BE2C (cell line): ENCODE results near the gene SLC19A2.

ENCODE experiments used
- DNase-seq: peaks from one replicate; pipeline ENCODE4 v3.0.0-alpha.2; 2020
- H3K27me3 ChIP-seq: fragments of 250-450 bp; sonication (Bioruptor Pico); 2 replicates; pipeline ENCODE4 v1.5.1; 2020; ENCODE audit warnings: mild to moderate bottlenecking
- H3K36me3 ChIP-seq: fragments of 250-450 bp; sonication (Bioruptor Pico); 2 replicates; pipeline ENCODE4 v1.5.1; 2020; ENCODE audit warnings: mild to moderate bottlenecking
- H3K4me1 ChIP-seq: fragments of 250-450 bp; sonication (Bioruptor Pico); 2 replicates; pipeline ENCODE4 v1.5.1; 2020
- H3K4me3 ChIP-seq: 2 replicates; pipeline ENCODE4 v1.5.1; 2011; ENCODE audit warnings: low read depth, low read length
- H3K9me3 ChIP-seq: fragments of 250-450 bp; sonication (Bioruptor Pico); 2 replicates; pipeline ENCODE4 v1.5.1; 2020
- TF ChIP-seq, protein P1 (sequence below): IDR thresholded peaks from 2 replicates; pipeline ENCODE4 v1.5.1; 2012; ENCODE audit warnings: mild to moderate bottlenecking, low read depth, low read length

SLC19A2 gene

DNA sequence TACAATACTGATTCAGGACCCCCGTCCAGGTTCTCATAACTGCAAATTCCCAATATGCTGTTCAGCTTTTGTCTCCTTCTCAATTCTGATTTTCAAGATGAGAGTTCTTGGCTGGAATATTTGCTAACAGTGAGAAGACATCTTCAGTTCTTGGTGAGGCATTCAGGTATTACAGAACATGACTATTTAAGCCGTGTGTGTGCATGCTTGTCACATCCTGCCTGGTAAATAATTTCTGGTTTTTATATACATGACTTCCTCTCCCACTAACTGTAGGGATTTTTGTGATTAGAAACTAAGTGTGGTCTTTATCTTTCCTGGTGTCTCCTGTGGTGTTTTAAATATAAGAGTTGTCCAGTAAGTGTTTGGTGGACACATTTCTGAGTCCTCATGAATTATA lies 10.2 kb upstream of the SLC19A2 start:
- H3K4me3 ChIP-seq: no peak overlapping the region
- no peaks in the 10 kb centered on the region for H3K4me1 ChIP-seq
- H3K27me3 ChIP-seq: no peaks in the 10 kb centered on the region
- DNase-seq: no peak
- H3K36me3 ChIP-seq: no peaks in the 10 kb centered on the region
- TF ChIP-seq, protein P1, sequence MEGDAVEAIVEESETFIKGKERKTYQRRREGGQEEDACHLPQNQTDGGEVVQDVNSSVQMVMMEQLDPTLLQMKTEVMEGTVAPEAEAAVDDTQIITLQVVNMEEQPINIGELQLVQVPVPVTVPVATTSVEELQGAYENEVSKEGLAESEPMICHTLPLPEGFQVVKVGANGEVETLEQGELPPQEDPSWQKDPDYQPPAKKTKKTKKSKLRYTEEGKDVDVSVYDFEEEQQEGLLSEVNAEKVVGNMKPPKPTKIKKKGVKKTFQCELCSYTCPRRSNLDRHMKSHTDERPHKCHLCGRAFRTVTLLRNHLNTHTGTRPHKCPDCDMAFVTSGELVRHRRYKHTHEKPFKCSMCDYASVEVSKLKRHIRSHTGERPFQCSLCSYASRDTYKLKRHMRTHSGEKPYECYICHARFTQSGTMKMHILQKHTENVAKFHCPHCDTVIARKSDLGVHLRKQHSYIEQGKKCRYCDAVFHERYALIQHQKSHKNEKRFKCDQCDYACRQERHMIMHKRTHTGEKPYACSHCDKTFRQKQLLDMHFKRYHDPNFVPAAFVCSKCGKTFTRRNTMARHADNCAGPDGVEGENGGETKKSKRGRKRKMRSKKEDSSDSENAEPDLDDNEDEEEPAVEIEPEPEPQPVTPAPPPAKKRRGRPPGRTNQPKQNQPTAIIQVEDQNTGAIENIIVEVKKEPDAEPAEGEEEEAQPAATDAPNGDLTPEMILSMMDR: no peak
- H3K9me3 ChIP-seq: no peaks in the 10 kb centered on the region

- no peaks in the 10 kb centered on the region for H3K4me1 ChIP-seq
- TF ChIP-seq, protein P1: no peak
- DNase-seq: no peak
Observed at GRCh38 chr1:169495046-169495775, 9.5 kb upstream of the SLC19A2 start.

DNA sequence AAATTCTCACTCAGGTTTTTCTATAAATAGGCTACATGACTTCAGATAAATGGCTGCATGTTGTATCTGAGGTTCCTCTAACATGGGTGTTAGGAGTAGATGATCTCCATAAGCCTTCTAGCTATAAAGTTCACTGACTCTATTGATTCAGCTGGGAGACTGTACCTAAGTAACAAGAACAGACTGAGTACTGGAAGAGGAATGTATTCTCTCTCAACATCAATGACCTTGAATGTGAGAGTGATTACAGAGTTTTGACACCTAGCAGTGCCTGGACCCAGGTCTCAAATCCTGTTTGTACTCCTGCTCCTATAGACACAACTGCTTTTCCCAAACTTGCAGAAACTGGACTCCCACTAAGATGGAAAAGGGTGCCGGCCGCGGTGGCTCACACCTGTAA lies 8.6 kb upstream of the SLC19A2 start:
- no peak for DNase-seq
- no peaks in the 10 kb centered on the region for H3K4me1 ChIP-seq
- no peaks in the 10 kb centered on the region for H3K36me3 ChIP-seq
- no peaks in the 10 kb centered on the region for H3K9me3 ChIP-seq
- no peaks in the 10 kb centered on the region for H3K27me3 ChIP-seq
- no peak overlapping the region for H3K4me3 ChIP-seq
- TF ChIP-seq, protein P1: no peak

More at GRCh38 chr1:169495046-169495775, 9.5 kb upstream of the SLC19A2 start:
- Histone ChIP-seq H3K27me3 (no peaks in the 10 kb centered on the region), H3K9me3 (no peaks in the 10 kb centered on the region), H3K4me3 (no peak overlapping the region), H3K36me3 (no peaks in the 10 kb centered on the region)

GRCh38 chr1:169493251-169493650 lies 7.5 kb upstream of the SLC19A2 start:
- no peak overlapping the region for H3K4me3 ChIP-seq
- H3K9me3 ChIP-seq: no peaks in the 10 kb centered on the region
- no peaks in the 10 kb centered on the region for H3K27me3 ChIP-seq
- H3K36me3 ChIP-seq: no peaks in the 10 kb centered on the region
- H3K4me1 ChIP-seq: no peaks in the 10 kb centered on the region
- TF ChIP-seq, protein P1: no peak
- DNase-seq: no peak

DNA sequence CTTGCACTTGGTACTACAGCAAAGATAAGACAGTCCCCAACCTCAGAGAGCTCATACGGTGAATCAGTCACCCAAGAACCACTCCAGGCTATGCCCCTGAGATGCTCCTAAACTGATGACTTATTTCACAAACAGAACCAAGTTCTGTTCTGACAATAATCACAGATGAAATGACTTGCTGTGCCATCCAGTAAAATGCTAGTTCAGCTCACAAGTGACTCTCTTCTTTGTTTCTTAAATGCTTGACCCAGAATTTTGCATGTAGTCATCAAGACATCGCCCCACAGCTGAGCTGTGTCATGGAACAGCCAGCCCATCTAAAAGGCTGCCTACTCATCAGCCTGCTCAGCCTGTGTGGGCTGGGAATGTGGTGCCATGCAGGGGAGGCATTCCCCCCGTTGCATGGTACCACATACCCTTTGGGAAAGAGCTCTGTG lies 6.1 kb upstream of the SLC19A2 start:
- Histone ChIP-seq H3K4me1 (no peaks in the 10 kb centered on the region), H3K27me3 (no peaks in the 10 kb centered on the region), H3K36me3 (no peaks in the 10 kb centered on the region), H3K9me3 (no peaks in the 10 kb centered on the region), H3K4me3 (no peak overlapping the region)
- TF ChIP-seq, protein P1: no peak
- DNase-seq: no peak

- Histone ChIP-seq H3K36me3 (no peaks in the 10 kb centered on the region), H3K4me3 (no peak overlapping the region)
- no peak for DNase-seq
Observed at GRCh38 chr1:169488157-169488556, 2.4 kb upstream of the SLC19A2 start.

More at GRCh38 chr1:169488157-169488556, 2.4 kb upstream of the SLC19A2 start:
- TF ChIP-seq, protein P1: no peak
- Histone ChIP-seq H3K9me3 (no peaks in the 10 kb centered on the region), H3K27me3 (no peaks in the 10 kb centered on the region), H3K4me1 (no peaks in the 10 kb centered on the region)
